8988T (cell line): ENCODE measurements around the gene NPHP4.
"Not testable (repeated sequence)": the region's sequence is repeated elsewhere in the genome, so short reads cannot be mapped to it uniquely, and the experiment has no call there.

Experiments used
- DNase-seq: peaks from one replicate; pipeline ENCODE4 v3.0.0; 2011

Gene NPHP4

GRCh38 chr1:5926686-5927435 is 65.4 kb downstream of the NPHP4 start:
- DNase-seq: no peak

GRCh38 chr1:5922700-5923330 is 69.4 kb downstream of the NPHP4 start:
- not testable (repeated sequence) for DNase-seq

GRCh38 chr1:5921671-5922070 is 70.6 kb downstream of the NPHP4 start:
- no peak for DNase-seq

GRCh38 chr1:5921129-5921528 is 71.1 kb downstream of the NPHP4 start:
- no peak for DNase-seq

GRCh38 chr1:5920201-5920600 is 72.0 kb downstream of the NPHP4 start:
- DNase-seq: no peak

GRCh38 chr1:5918275-5918649 is 74.0 kb downstream of the NPHP4 start:
- DNase-seq: no peak

GRCh38 chr1:5917591-5918274 is 74.5 kb downstream of the NPHP4 start:
- no peak for DNase-seq

- no peak for DNase-seq
Observed at GRCh38 chr1:5917281-5917590, 75.0 kb downstream of the NPHP4 start.

GRCh38 chr1:5916572-5917280 is 75.5 kb downstream of the NPHP4 start:
- DNase-seq: no peak

GRCh38 chr1:5915587-5916571 is 76.3 kb downstream of the NPHP4 start:
- DNase-seq: no peak

GRCh38 chr1:5914676-5915365 is 77.4 kb downstream of the NPHP4 start:
- no peak for DNase-seq

GRCh38 chr1:5913876-5914275 is 78.3 kb downstream of the NPHP4 start:
- DNase-seq: no peak

GRCh38 chr1:5913078-5913845 is 79.0 kb downstream of the NPHP4 start:
- DNase-seq: no peak

GRCh38 chr1:5911871-5912271 is 80.4 kb downstream of the NPHP4 start:
- DNase-seq: no peak

- no peak for DNase-seq
Observed at GRCh38 chr1:5911157-5911556, 81.1 kb downstream of the NPHP4 start.

- no peak for DNase-seq
Observed at GRCh38 chr1:5910666-5911065, 81.6 kb downstream of the NPHP4 start.

- no peak for DNase-seq
Observed at GRCh38 chr1:5910276-5910620, 82.0 kb downstream of the NPHP4 start.

- no peak for DNase-seq
Observed at GRCh38 chr1:5909576-5910275, 82.5 kb downstream of the NPHP4 start.

- no peak for DNase-seq
Observed at GRCh38 chr1:5908461-5909375, 83.5 kb downstream of the NPHP4 start.
